ENCODE data around the gene MKX. TPM values are rescaled to one million over a fixed set of nuclear protein-coding genes. Genes with fewer than 3 reads are reported as not detected.

Gene MKX
- polyA plus RNA-seq (2012; ENCODE audit: insufficient read depth, insufficient read length, low read depth), result not detected

- Histone ChIP-seq H3K36me3 (no peaks in the 10 kb centered on the region), H3K27me3 (peaks cover 78% of the 10 kb centered on the region), H3K4me3 (ENCODE audit: low read depth, low read length) (no peak within 1 kb of the TSS), H3K4me1 (no peaks in the 10 kb centered on the region), H3K9me3 (no peaks in the 10 kb centered on the region)
- DNase-seq, result no peak
- no peak for TF ChIP-seq CTCF (IDR thresholded peaks at IDR 0.05; ENCODE audit: low read depth, low read length)
Observed at GRCh38 chr10:27745732-27746396, at the start of gene MKX. TSS of gene MKX (minus strand) at chr10:27745819. CDS start at chr10:27743415, 2,404 bp downstream.

- Histone ChIP-seq H3K36me3 (no peaks in the 10 kb centered on the region), H3K4me1 (no peaks in the 10 kb centered on the region), H3K27me3 (no peaks in the 10 kb centered on the region), H3K9me3 (no peaks in the 10 kb centered on the region), H3K4me3 (ENCODE audit: low read depth, low read length) (no peak overlapping the region)
- peak; percentile 20 for TF ChIP-seq CTCF (IDR thresholded peaks at IDR 0.05; ENCODE audit: low read depth, low read length)
- no peak for DNase-seq
Observed at GRCh38 chr10:27794157-27794556, 48.5 kb upstream of the MKX start.

- no peak for DNase-seq
- no peak for TF ChIP-seq CTCF (IDR thresholded peaks at IDR 0.05; ENCODE audit: low read depth, low read length)
- Histone ChIP-seq H3K9me3 (no peaks in the 10 kb centered on the region), H3K4me3 (ENCODE audit: low read depth, low read length) (no peak overlapping the region), H3K36me3 (no peaks in the 10 kb centered on the region), H3K27me3 (no peaks in the 10 kb centered on the region), H3K4me1 (no peaks in the 10 kb centered on the region)
Observed at GRCh38 chr10:27792216-27792615, 46.6 kb upstream of the MKX start.

- DNase-seq, result no peak
- no peak overlapping the region for H3K4me3 ChIP-seq (ENCODE audit: low read depth, low read length)
- H3K27me3 ChIP-seq, result no peaks in the 10 kb centered on the region
- H3K9me3 ChIP-seq, result no peaks in the 10 kb centered on the region
- no peak for TF ChIP-seq CTCF (IDR thresholded peaks at IDR 0.05; ENCODE audit: low read depth, low read length)
- H3K4me1 ChIP-seq, result no peaks in the 10 kb centered on the region
- H3K36me3 ChIP-seq, result no peaks in the 10 kb centered on the region
Observed at GRCh38 chr10:27784272-27784671, 38.7 kb upstream of the MKX start.

GRCh38 chr10:27783660-27784059 is 38.0 kb upstream of the MKX start:
- H3K27me3 ChIP-seq, result no peaks in the 10 kb centered on the region
- H3K4me3 ChIP-seq (ENCODE audit: low read depth, low read length), result no peak overlapping the region
- TF ChIP-seq CTCF (IDR thresholded peaks at IDR 0.05; ENCODE audit: low read depth, low read length), result 0 out of 2 replicates have a peak, but pooled peaks have one; percentile 8
- H3K4me1 ChIP-seq, result no peaks in the 10 kb centered on the region
- no peak for DNase-seq
- no peaks in the 10 kb centered on the region for H3K36me3 ChIP-seq
- H3K9me3 ChIP-seq, result no peaks in the 10 kb centered on the region

- DNase-seq, result no peak
- H3K4me1 ChIP-seq, result no peaks in the 10 kb centered on the region
- H3K4me3 ChIP-seq (ENCODE audit: low read depth, low read length), result no peak overlapping the region
- no peaks in the 10 kb centered on the region for H3K36me3 ChIP-seq
- H3K27me3 ChIP-seq, result no peaks in the 10 kb centered on the region
- H3K9me3 ChIP-seq, result no peaks in the 10 kb centered on the region
- TF ChIP-seq CTCF (IDR thresholded peaks at IDR 0.05; ENCODE audit: low read depth, low read length), result no peak
Observed at GRCh38 chr10:27779462-27780015, 33.9 kb upstream of the MKX start.
